Suppressor macrophage treated with lipopolysaccharide for 4 hours (primary cell): Measurements from ENCODE around the gene LYRM1.
"Not testable (repeated sequence)": the region's sequence is repeated elsewhere in the genome, so short reads cannot be mapped to it uniquely, and the experiment has no call there.

Experiments used
- DNase-seq: peaks from one replicate; pipeline ENCODE4 v3.0.0-alpha.2; 2020

The LYRM1 gene

DNA sequence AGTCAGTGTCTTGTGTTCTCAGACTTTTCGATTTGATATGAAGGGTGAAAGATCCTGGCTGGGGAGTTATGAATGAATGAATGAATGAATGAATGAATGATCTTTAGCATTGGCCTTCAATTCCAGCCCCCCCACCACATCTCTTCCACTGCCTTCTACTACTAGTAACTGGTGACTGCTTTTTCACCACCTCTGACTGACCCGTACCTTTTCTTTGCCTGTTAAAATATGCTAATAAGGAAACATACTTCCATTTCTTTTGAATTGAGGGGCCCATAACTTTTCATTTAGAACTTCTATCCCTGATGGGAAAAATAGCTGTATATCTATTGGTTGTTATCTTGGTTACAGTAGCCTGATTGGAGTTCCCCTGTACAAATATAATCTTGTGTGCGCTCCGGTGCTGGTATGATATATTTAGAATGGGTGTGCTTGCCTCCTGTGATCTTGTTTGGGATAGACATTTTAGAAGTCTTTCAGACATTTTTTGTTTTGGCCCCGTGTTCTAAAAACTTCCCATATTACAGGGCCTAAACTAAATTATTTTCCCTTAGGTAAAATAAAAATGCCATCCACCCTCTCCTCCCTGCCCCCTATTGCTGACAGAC, 3.4 kb downstream of the LYRM1 start:
- DNase-seq, result no peak

DNA sequence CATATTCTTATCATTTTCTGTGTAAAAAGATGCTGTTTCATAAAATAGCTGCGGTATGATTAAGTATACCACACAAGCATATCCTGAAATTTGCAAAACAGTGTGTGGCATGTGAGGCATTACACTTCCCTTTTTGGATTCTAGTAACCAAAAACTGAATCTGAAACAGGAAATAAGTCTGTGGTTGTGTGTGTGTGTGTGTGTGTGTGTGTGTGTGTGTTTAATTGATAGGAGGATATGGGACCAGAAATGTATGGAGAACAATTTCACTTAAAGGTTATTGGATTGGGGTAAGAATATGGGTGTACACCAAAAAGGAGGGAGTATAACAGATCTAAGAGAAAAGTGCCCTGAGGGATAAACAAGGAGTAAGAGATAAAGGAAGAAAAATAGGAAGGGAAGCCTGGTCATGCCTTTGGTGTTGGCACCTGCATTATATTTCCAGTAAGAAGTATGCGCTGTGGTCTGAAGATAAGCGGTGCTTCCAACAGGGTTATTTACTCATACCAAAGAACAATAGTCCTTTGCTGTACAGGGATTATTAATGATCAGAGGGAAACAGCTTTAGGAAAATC, 4.0 kb downstream of the LYRM1 start:
- peak; percentile 92 for DNase-seq

DNA sequence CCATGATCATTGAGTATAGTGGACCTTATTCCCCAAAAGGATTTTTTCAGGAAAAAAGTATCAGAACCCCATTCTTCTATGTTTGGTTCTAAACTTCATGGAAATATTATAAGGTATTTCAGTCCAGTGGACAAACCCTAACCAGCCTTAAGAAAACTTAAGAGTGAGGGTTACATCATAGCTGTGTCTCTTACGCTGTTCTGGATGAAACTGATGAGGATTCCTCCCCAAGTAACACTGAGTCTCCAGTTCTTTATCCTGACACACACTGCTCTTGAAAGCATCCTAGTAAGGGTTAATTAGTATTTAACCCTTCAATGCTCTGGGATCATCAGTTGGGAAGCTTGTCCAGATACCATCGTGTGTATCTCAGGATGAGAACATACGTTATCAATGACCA, 5.0 kb downstream of the LYRM1 start:
- no peak for DNase-seq

DNA sequence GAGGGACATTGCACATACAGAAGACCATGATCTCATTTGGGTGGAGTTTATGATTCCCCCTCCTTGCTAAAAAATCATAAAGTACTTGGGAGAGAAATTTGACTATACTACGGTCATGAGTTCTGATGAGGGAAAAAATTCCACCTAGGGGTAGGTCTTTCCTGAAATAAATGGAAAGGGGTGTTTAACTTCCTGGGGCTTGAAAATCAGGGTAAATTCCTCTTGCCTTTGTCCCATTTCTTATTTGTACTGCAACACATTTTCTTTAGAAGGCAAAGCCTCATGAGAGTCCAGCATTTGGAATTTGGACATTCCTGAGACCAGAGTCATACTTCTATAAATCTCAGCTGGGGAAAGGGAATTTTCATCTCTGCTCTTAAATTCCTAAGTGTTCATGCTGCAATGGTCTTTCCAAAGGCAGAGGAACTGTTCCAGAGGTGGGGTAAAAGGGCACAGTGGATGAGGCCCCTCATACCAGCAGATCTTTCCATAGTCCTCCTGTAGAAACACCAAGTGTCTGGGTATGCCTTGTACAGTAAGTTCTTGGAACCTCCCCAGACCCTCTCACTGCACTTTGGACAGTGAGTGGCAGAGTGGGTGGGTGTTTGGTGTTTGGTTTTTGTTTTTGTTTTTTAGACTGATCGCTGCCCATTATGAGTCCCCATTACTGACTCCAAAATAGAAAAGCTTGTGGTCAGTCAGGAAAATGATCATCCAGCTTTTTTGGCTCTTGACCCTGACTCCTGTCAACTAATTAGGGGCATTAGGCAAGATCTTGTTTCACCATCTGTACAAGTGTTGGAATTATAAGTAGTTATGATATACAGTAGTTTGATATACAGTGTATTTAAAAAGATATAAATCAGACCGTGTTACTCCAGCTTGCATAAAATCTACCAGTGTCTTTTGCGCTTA, 6.0 kb downstream of the LYRM1 start:
- DNase-seq, result no peak

DNA sequence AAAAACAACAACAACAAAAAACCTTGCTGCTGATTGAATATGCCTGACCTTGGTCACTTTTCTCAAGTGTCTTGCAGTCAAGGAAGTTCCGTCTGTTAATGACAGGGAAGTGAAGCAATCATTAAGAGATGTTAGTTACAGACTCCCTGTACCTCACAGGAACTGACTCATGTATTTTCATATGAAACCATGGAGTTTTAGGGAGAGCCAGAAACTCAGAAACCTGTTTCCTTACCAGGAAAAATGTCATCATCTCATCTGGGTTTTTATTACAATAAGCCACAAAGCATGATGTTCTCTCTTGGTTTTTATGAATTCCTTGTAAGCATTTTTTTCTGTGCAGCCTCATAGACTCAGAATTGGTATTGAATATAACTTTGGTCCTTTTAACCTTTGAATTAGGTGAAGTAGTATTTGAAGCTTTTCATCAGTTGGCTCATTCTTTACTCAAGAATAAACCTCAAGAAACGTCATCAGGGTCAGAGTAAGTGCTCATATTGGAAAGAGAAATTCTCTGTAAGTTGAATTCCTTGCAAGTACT, 10.3 kb downstream of the LYRM1 start:
- peak; percentile 89 for DNase-seq

DNA sequence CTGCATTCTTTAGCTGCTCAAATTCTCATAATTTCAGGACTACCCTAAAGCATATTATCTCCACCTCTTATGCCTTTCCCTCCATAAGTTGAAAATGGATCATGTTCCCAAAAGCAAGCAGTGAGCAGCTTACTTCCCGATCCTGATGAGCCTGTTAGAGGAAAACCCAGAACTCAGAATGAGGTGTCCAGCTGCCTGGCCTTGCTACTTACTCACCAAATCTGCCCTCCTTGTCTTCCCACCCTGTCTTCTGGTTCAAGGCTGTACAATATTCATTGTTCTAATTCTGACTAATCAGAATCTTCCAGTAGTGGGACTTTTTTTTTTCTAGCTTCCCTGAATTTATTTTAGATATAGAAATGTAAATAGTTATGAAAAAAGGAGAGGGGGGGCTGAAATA, 10.8 kb downstream of the LYRM1 start:
- peak; percentile 71 for DNase-seq

DNA sequence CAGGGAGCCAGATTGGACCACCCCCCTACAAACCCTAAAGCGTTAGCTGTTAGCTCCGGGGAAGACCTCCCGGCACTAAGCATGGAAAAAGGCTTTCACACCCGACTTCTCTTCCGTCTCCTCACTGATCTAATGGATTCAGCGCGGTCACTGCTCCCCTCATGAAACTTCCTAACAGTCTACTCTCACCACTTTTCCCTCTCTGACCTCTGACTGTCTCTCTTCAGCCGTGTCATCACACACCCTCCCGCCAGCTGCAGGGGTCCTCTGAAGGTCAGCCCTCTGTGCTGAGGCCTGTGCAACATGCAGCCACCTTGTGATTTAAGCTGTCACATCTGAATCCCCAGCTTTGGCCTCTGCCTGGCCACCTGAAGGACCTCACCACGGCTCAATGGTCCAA, 15.7 kb downstream of the LYRM1 start:
- DNase-seq, result no peak

DNA sequence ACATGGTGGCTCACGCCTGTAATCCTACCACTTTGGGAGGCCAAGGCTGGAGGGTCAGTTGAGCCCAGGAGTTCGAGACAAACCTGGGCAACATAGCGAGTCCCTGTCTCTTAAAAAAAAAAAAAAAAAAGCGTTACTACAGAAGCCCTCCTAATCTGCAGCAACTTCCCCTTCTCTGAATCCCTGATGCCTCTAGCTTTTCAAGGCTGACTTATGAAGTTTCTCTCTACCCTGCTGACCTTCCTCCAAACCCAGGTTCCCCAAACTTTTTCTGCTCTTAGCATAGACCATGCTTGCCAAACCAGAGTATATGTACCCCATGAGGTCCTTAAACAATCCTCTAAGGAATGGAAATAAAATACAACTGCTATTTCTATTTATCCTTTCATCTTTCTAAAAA, 16.4 kb downstream of the LYRM1 start:
- no peak for DNase-seq

DNA sequence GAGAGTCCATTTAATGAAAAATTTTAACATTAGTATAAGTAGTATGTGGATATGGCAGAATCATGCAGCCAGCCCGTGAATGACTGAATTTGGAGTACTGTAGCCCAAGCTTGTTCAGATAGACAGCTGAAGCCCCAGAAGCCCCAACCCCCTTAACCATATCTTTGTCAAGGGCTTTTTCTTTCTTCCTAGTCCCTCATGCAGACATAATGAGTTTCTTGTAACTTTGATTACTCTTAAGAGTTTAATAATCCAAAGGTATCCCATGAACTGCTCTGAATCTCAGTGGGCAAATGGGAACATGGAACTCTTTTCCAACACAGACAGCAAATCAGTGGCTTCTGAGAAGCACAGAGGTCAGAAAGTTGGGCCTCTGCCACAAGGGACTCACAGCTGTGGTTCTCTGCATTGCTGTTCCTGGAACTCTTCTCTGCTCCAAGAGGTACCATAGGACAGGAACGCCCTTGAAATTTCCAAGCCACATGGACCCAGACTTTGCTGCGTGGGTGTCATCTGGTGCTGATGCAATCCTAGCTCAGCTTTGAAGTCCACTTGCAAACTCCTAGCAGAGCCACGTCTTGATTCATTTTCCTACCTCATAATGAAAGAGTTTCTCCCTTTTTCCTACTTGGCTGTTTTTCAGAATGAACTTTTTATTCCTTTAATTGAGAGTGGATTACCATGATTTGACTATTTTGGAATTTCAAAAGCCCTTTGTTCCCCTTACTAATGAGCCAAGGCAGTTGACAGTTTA, 18.1 kb downstream of the LYRM1 start:
- no peak for DNase-seq

DNA sequence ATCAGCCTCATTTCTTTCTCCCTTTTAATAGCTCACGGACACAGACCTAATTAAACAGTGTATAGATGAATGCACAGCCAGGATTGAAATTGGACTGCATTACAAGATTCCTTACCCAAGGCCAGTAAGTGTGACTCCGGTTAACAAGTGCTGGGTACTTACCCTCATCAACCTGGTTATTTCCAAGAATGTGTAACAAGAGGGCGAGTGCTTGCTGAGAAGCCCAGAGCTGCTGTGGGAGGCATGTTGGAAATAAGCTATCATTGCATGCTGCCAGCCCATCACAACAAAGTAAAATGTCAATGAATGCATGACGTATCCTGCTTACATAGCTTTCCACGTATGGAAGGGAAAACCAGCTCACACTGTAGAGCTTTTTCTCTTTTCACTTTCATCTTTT, 19.5 kb downstream of the LYRM1 start:
- no peak for DNase-seq

DNA sequence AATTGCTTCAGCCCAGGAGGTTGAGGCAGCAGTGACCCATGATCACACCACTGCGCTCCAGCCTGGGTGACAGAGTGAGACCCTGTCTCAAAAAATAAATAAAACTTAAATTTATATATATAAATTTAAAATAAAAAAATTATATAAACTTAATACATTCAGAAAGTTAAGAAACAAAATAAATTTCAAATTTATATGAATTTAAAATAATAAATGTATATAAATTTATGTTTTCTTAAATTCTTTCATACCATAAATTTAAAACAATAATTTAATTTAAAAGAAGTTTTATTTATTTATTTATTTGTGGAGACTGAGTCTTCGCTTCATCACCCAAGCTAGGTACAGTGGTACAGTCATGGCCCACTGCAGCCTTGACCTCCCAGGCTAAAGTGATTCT, 20.2 kb downstream of the LYRM1 start:
- DNase-seq, result no peak

DNA sequence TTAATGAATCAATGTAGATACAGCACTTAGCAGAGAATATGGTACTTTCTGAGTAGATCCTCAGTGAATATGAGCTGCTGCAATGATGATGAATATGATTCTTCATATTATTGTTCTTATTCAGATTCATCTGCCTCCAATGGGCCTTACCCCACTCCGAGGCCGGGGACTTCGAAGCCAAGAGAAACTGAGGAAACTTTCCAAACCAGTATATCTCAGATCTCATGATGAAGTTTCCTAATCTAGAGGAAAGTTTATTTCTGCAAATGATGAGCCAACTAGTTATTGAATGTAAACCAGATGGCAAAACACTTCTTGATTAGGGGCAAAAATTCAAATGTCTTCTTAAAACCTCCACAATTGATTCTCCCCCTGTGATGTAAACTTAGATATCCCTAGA, 23.3 kb downstream of the LYRM1 start:
- no peak for DNase-seq

DNA sequence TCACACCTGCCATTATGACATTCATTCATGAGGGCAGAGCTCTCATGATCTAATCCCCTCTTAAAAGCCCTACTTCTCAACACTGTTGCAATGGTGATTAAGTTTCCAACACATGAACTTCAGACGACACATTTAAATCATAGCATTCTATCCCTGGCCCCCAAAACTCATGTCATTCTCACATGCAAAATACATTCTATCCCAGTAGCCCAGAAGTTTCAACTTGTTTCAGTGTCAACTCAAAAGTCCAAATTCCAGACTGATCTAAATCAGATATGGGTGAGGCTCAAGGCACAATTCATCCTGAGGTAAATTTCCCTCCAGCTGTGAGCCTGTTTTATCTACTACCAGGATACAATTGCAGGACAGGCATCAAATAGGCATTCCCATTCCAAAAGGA, 25.2 kb downstream of the LYRM1 start:
- no peak for DNase-seq

DNA sequence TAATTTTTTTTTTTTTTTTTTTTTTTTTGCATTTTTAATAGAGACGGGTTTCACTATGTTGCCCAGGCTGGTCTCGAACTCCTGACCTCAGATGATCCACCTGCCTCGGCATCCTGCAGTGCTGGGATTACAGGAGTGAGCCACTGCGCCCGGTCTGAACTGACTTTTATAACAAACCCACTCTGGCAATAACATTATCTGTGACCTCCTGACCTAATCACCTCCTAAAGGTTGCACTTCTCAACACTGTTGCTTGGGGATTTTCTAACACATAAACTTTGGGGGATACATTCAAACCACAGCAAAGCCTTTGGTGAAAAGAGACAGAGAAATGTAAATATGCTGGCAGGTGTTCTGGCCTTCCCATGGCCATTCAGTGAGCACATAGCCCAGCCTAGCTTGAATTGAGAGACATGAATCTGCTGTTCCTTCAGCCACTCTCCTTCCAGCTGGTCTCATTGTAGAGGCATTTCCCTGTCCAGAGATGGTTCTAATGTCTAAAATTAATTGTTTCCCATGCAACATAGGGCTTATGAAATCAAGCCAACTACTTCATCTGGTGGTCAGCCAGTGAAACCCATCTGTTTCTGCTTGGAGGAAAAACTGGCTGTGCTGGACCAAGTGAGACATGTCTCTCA, 28.3 kb downstream of the LYRM1 start:
- no peak for DNase-seq

DNA sequence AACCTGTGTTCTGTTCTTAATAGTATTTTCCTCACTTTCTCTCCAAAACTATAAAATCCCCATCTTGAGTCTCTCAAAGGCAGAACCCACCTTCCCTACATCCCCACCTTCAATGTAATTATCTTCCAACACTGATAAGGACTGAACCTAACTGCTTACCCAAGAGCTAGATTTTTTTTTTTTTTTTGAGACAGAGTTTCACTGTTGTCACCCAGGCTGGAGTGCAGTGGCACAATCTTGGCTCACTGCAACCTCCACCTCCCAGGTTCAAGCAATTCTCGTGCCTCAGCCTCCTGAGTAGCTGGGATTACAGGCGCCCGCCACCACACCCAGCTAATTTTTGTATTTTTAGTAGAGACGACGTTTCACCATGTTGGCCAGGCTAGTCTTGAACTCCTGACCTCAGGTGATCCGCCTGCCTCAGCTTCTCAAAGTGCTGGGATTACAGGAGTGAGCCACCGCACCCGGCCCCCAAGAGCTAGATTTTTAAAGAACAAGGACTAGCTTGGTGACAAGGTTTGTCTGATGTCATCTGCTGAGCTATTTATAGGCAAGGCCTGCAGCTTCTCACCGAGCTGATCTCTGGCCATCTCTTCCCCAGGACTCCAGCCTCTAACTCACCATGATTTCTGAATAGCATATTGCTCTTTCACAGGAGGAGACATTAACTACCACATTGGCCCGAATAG, 29.2 kb downstream of the LYRM1 start:
- DNase-seq, result not testable (repeated sequence)

DNA sequence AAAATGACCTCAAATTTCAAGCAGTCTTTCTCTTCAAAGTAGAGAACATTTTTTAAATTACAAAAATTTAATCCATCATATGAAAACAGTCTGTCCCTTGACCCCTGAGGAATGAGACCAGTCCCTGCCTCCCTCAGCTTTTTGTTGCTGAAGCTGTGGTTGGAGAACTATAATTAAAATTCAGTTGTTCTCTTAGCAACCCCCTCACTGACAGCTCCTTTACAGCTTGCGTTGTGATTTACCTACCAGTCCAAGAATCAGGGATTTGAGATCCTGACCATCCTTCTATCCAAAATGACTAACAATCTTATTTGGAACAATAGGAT, 29.8 kb downstream of the LYRM1 start:
- no peak for DNase-seq

DNA sequence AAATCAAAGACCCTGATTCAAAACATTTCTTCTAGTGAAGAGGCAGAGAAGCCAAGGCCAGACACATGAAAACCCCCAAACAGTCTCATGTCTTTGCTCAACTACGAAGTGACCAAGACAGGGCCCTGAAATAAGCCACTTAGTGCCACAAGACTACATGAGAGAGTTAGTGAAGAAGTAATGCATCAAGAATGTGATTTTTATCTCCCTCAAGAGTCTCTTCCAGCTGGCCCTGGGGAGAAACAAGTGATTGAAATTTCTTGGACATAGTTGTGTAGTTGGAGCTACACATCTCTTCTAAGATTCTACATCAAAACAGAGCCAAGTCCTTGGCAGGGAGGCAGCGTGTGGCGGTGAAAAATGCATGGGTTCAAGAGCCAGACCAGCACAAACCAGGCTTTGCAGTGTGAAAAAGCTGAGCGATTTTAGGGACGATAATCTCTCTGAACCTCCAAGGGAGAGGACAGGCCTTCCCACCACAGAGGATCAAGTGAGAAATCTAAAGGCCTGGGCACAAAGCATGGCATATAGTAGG, 30.6 kb downstream of the LYRM1 start:
- no peak for DNase-seq

DNA sequence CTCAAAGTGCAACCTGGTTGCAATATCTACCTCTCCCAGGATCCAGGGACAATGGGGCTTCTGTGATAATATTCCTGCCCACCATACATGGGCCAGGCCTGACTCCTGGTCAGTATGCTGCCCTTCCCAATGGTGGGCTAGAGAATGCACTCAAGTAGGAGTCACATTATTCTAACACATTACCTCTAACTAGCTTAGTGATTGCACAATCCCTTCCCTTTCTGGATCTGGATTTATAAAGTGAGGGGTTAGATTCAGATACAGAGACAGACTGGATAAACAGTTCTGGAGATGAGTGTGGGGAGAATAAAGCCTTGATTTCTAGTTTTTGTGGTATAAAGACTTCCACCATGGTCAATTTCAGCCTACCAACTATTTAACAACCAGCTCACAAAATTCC, 33.0 kb downstream of the LYRM1 start:
- DNase-seq, result no peak

DNA sequence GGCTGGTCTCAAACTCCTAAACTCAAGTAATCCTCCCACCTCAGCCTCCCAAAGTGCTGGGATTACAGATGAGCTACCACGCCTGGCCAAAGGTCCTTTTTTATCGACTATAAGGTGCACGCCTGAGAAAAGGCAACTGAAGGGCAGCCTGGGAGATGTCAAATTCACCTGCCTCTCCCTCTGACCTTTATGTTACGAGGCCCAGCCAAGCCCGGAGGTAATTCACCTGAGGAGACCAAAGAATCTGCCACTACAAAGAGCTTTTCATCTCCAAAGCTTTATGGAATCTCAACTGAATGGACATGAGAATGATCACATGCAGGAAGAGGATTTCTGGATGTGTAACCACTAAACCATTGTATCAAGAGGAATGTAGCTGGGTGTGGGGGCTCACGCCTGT, 37.2 kb downstream of the LYRM1 start:
- no peak for DNase-seq

DNA sequence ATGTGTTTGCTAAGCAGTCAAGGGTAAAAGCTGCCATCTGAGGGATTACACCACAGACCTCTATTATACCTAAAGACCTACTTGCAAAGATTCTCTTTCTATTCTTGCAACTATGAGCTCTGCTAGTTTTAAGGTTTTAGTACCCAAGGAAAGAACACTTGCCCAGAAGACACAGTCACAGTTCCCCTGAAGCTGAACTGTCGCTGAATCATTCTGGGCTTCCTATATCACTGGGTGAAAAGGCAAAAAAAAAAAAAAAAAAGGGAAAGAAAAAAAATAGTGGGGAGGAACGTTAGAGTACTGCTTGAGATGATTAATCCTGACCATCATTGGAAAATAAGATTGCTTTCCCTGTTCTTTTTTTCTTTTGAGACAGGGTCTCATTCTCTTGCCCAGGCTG, 37.9 kb downstream of the LYRM1 start:
- peak; percentile 58 for DNase-seq

DNA sequence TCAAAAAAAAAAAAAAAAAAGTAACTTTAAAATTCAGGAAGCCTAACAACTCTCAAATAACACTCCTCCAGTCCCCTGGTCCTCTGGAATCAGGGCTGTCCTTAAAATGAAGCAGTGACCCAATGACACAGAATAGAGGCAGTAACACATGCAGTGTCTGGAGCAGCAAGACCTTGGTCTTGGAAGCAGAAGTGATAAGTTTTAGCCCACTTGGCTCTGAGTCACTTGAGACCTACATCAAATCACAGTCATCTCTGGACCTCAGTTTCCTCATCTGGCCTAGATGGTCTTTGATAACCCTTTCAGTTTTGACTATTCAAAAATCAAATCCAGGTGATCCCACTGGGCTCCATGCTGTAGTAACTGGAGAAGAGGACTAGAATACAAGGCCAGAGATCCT, 39.0 kb downstream of the LYRM1 start:
- DNase-seq, result peak; percentile 61
